HG02870 (cell line): ENCODE results near the gene CCDC170.
"Not testable (repeated sequence)": the region's sequence is repeated elsewhere in the genome, so short reads cannot be mapped to it uniquely, and the experiment has no call there.

Experiments used
- ATAC-seq: cut with Tn5 transposase; IDR thresholded peaks from one replicate; pipeline ENCODE4 v1.9.1; 2021; ENCODE audit warnings: mild to moderate bottlenecking, moderate library complexity; ENCODE audit not compliant: unreplicated experiment

CCDC170 gene

DNA sequence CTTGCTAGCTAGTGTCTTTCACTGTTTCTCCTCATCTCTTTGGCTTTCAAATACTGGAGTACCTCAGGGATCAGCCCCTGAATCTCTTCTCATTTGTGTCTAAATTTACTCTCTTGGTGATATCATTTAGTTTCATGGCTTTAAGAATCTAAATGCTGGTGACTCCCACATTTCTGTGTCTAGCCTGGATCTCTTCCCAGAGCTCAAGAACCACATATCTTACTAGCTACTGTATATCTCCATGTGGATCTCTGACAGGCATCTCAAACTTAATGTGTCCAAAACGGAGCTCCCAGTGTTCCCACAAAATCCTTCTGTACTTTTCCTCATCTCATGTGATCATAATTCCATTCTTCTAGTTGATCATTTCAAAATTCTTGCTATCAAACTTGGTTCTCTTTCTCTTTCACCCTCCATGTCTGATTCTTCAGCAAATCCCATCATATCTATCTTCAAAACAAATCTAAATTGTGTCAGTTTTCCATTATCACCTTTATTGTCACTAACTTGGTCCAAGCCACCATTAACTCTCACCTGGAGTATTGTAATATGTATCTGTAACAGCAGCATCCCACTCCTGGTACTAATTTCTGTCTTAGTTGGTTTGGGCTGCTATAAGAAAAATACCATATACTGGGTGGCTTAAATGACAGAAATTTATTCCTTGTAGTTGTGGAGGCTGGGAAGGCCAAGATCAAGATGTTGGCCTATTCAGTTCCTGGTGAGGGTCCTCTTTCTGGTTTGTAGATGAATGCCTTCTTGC, 45.9 kb downstream of the CCDC170 start:
- ATAC-seq = no peak

DNA sequence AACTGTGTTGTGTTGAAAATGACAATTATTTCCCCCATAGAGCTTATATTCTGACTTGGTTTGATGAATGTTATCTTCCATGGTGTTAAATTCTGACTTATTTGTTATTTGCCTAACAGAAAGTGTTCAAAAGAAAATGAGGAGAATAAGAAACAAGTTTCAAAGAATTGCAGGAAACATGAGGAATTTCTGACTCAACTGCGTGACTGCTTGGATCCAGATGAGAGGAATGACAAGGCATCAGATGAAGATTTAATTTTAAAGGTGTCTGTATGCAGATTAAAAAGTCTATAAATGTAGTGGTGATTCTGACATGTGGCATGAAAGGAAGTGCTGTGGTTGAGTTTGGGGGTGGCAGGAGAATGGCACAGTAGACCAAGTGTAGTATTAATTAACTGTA, 50.6 kb downstream of the CCDC170 start:
- ATAC-seq = no peak

DNA sequence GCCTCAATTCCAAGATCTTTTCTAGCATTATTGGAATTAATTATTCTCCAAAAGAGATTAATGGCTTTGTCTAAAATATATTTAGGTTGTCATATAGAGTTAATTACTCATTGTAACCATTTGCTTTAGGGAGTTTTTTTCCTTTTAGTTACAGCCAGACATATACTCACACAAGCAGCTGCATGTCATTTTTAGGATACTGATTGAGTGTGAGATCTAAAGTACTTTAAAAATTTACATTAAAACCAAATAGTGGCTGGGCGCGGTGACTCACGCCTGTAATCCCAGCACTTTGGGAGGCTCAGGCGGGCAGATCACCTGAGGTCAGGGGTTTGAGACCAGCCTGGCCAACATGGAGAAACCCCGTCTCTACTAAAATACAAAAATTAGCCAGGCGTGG, 51.1 kb downstream of the CCDC170 start:
- ATAC-seq = not testable (repeated sequence)

DNA sequence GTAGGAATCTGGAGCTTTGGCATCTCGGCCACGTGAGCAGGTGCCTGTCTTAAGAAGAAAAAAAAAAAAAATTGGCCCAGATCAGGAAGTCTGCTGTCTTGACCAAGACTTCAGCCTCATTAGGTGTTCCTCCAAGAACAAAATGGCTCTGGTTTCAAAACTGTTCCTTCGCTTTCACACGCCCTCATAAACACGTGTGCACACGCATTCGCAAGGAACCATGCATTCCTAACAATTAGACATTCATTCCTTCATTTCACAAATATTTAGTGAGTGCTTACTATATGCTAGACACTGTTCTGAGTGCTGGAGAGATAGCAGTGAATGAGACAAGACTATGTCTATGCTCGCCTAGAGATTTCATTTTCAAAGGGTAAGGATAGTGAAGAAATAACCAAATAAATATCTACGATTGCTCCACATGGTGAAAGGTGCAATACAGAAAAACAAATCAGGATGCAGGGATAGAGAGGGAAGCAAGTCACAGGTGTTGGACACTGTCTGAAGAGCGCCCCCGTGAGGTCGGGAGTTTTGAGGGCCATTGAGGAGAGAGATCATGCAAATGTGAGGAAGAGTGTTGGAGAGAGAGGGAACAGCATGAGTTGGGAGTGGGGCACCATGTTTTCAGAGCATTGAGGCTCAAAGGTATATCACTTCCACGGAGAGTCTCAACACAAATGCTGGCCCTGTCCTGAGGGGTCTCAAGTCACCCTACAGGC, 53.3 kb downstream of the CCDC170 start:
- ATAC-seq = no peak

DNA sequence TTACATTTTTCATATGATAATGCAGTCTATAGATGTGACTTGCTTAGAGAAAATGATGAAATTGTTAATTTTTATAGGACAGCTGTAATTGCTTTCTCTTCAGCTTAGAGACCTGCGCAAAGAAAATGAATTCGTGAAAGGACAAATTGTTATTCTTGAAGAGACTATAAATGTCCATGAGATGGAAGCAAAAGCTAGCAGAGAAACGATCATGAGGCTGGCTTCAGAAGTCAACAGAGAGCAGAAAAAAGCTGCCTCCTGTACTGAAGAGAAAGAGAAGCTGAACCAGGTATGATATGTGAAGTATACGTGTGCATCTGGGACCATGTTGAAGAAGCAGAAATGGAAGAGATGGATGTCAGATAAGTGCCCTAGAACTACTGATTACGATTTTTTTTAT, 54.4 kb downstream of the CCDC170 start:
- ATAC-seq = no peak

DNA sequence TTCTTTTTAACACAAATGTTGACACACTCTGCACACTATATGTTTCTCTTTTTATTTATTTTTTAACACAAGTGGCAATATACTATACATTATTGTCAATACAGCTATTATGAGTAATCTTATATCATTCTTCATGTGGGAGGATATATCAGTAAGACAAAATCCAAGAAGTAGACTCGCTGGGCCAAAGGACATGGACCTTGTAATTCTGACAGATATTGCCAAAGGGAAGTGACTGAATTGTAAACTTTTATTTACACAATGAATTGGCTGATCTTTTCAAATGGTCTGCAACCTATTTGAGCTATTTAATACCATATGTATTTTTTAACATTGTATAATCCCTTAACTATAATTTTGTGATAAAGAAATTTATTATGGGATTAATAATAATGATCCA, 56.0 kb downstream of the CCDC170 start:
- ATAC-seq = no peak

DNA sequence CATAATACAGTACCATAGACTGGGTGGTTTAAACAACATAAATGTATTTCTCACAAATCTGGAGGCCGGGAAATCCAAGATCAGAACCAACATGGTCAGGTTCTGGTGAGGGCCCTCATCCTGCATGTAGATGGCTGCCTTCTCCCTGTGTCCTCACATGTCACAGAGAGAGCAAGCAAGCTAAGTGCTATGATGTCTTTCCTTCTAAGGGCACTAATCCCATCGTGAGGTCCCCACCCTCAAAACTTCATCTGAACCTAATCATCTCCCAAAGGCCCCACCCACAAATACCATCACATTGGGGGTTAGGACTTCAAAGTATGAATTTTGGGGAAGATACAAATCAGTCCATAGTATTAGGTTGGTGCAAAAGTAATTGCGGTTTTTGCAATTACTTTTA, 56.8 kb downstream of the CCDC170 start:
- no peak for ATAC-seq

DNA sequence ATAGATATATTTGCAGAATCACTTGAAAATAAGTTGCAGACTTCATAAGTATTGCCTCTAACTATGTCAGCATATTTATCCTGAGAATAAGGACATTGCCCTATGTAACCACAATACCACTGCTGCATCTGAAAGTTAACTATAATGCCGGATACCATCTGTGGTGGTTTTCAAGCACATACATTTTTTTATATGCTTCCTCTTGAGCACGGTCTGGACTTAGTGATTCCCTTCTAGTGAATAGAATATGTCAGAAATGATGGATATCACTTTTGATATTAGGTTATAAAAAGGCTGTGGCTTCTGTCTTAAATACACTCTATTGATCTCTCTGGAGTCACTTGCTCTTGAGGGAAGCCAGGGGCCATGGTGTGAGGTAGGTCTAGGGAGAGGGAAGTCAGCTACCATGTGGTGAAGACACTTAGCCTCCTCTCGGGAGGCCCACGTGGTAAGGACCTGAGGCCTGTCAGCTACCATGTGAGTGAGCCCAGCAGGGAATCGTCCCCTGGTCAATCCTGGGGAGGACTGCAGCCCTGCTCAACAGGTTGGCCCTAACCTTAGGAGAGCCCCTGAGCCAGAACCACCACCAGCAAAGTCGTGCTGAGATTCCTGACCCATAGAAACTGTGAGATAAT, 57.5 kb downstream of the CCDC170 start:
- no peak for ATAC-seq

DNA sequence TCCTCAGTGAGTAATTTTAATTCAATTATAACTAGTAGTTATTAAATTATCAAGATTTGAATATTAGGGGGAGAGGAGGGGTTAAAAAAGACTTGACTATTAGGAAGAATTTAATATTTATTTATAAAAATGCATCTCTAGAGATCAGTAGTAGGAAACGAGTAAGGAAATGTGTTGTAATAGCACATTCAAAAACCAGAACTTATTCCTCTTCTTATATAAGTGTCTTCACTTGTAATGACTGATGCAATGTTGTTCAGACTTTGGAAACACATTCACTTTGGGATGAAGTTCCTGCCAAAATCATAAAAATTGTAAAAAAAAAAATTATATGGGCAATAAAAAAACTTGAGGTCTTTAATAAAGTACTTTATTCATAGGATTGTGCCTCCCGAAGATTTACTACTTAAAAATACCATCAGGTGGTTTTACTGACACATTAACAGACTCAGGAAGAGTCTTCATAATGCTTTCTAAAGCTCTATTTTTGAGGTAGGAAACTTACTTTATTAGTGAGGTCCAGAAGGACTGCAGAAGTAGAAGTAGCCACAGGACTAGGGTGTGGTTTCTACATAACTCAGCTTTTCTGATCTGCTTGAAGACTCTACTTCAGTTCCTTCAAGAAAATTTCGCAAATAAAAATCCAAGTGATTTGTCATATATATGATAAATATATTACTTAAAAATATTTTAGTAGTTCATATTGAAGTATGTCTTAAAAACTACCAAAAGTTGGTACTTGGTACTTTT, 59.8 kb downstream of the CCDC170 start:
- ATAC-seq = no peak

DNA sequence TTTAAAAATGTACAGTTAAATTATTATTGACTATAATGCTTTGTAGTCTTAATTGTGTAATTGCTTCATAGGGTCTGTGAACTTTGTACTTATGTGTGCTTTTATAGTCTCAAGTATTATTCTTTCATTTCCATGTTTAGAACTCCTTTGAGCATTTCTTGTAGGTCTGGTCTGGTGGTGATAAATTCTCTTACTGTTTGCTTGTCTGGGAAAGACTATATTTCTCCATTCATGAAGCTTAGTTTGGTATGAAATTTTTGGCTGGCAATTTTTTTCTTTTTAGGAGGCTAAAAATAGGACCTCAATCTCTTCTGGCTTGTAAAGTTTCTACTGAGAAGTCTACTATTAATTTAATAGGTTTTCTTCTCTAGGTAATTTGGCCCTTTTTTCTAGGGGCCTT, 67.4 kb downstream of the CCDC170 start:
- no peak for ATAC-seq

DNA sequence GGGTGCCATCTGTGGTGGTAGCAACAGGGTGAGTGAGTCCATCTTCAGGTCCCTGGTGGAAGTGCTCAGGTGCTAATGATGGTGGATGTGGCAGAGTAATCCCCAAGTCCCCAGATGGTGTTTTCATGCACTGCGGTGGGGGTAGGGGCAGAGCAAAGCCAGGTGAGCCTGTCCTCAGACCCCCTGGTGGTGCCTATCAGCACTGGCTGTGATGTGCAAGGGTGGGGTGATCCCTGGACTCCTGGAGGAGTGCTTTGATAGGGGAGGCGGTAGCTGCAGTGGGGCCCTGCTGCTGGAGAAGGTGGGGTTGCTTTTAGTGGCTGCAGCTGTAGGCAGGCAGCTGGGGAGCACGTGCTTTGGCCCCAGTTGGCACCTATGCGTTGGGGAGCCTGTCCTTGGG, 70.8 kb downstream of the CCDC170 start:
- ATAC-seq = no peak

DNA sequence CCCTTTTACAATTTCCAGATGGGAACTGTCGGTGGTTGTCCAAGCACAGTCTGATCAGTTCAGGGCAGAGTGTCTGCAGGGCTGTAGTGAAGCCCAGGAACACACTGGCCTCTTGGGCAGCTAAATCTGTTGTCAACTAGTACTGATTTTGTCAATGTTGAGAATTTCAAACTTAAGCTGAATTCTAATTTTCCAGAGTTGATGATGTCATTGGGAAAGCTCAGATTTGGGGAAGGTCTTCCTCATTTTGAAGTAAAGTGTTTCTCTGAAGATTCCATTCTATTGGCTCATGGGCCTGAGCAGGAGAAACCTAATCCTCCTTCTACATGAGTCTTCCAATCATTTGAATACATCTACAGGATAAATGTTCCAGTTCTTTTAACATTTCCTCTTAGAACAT, 72.1 kb downstream of the CCDC170 start:
- ATAC-seq = no peak

DNA sequence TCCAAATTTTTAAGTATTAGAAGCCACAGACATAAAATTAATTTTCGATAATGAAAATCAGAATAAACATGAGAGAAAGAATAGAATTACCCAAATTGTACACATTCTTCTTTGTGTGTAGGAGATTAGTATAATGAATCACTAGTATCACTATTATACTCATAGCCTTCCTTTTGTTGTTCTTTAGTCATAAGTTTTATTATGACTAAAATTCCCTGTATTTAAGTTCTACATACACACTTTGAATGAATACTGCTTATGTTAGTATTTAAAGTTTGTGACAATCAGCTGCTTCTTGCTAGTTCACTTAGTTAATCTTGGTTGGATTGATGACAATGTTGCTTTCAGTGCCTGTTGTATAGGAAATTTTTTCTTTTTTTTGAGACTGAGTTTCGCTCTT, 72.7 kb downstream of the CCDC170 start:
- no peak for ATAC-seq

DNA sequence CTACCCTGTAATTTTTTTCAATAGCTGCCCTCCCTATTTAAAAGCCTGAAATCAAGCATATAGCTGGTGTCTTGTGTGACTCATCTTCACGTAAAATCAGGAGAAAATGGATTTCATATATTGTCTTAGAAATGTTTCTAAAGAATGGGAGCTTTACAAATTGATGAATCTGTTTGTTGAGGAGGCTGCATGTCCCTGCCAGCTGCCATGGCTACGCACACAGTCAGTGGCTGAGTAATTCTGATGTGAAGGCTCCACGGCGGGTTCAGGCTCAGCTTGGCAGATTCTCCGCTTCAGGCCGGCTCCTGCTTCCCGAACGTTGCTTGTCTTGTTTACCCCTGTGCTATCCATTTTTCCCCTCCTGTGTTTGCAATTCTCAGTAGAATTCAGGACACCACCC, 82.8 kb downstream of the CCDC170 start:
- no peak for ATAC-seq

DNA sequence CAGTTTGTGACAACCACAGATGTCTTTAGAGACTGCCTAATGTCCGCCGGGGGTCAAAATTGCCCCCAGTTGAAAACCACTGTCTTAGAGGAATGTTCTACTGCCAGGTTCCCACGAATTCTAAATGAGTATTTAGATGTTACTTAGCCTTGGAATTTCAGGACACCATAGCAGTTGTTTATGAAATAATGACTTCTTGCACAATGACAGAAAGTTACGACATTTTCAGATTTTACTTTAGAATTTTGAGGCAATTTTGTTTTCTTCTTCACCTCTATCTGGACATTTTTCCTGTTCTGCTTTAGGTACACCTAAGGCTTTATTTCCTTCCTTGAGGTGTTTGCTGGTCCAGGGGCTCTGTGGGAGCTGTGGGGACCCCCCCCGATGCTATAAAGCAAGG, 83.4 kb downstream of the CCDC170 start:
- ATAC-seq = no peak

DNA sequence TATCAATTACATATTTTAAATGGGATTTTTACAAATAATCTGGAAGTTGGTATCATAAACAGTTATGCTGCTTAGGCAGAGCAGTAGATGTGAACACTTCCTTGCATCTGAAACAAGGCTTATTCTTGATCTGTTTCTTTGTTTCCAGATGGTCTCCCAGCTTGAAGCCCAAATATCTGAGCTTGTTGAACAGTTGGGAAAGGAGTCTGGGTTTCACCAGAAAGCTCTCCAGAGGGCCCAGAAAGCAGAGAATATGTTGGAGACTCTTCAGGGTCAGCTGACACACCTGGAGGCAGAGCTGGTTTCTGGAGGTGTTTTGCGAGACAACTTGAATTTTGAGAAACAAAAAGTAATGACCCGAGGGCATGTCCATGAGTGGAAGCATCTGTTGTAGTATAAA, 91.9 kb downstream of the CCDC170 start:
- no peak for ATAC-seq

DNA sequence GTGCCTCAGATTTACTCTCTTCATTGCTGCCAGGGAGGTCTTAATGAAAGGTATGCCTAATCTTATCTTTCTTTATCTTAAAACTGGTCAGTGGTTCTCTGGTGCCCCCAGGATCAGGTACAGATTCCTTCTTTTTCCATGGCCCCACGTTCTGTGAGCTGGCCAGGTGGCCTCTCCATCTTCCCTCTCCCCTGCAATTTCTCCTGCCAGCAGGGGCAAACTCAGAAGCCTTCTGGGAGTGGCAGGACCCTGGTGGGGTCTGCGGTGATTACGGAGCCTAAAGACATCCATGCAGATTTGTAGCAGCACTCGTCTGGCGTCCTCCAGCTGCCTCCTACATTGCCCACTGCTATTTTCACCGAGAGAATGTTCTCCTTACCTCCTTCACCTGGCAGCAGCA, 95.8 kb downstream of the CCDC170 start:
- no peak for ATAC-seq

DNA sequence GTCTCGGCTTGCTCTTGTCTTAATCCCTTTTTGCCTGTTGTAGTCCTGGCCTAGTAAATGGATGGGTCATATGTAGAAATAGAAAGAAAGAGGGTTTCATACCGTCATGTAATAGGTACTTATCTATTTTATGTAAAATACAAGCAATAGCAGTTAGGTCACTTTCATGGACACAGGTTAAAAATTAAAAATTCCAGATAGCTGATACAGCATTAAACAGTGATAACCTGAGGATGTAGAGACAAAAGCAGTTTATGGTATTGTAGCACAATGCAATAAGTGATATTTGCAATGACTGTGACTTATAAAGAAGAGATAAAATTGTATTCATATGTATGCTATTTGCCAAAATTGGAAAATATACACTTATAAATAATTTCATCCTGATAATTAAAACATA, 96.9 kb downstream of the CCDC170 start:
- ATAC-seq = no peak

DNA sequence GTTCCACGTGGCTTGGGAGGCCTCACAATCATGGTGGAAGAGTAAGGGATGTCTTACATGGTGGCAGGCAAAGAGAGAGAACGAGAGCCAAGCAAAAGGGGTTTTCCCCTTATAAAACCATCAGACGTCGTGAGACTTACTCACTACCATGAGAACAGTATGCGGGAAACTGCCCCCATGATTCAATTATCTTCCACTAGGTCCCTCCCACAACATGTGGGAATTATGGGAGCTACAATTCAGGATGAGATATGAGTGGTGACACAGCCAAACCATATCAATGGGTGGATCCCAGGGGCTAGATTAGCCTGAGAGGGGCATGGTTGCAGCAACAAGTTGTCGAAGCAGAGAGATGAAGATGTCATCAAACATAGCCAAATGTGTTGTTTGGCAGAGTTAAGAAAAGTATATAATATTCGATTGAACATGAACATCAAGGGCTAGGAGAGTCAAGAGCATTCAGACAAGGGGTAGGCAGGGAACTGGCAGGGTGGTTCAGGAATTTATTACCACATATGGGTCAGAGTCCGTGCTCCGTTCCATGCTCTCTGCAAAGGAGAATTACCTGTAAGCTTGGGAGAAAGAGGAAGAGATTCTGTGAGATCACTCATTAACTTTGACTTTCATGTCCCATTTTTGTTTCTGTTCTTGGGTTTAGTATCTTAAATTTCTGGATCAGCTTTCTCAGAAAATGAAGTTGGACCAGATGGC, 98.8 kb downstream of the CCDC170 start:
- no peak for ATAC-seq

DNA sequence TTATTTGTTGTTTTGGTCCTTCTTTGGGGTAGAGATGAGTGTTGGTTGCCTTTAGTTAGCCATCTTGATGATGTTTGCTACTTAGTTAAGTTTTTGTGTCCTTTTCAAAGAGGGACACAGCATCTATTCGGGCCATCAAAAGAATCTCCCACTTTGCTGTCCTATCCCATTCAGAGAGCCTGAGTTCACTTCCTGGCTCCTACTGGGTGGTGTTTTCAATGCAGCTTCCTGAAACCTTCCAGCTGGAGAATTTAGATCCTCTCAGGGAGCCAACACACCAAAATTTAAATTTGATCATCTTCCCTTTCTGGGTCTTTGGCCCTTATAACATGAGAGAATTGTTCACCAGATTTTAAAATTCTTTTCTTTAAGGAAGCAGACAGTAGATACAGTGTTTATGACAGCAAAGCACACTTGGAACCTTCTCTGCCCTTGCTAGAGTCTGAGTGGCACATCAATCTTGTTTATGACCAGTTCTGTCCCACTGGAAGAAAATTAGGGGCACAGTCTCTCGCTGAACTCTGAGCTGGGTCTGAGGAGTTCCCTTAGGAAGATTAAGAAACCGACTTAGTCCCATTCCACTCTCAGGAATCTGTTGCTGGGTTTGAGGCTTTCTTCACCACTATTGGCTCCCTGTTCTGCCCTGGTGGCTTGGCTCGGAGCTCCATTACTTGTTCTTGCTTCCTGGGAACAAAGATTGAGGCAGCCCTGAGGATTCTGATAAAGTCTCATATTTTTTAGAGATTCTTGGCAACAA, 115.5 kb downstream of the CCDC170 start:
- no peak for ATAC-seq
